ENCODE data around the gene ASXL1.
A peak's percentile ranks its signal among the peaks of the same experiment; 100 is the strongest.
"Not testable (repeated sequence)": the region's sequence is repeated elsewhere in the genome, so short reads cannot be mapped to it uniquely, and the experiment has no call there.

The ASXL1 gene

DNA sequence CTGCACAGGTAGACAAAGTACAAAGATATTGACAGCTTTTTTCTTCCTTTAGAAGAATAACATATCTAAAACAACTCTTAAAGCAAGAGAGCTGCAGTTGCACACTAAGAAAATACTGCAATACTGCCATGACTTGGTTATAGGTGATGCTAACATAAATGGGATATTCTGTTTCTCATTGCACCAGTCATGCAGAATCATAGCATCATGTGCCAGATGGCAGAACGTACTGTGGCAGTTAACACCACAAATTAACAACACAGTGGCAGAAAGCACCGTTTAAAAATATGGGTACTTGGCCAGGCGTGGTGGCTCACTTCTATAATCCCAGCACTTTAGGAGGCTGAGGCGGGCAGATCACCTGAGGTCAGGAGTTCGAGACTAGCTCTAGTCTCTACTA is 7.4 kb downstream of the ASXL1 start:
- peaks cover 21% of the 10 kb centered on the region for H3K36me3 ChIP-seq (ENCODE audit: control insufficient read depth, insufficient read depth, low read length, severe bottlenecking)
- H3K9ac ChIP-seq (ENCODE audit: low read length) = no peak overlapping the region
- peaks cover 41% of the 10 kb centered on the region for H3K4me1 ChIP-seq (ENCODE audit: control insufficient read depth, insufficient read depth, low read length)
- H3K9me3 ChIP-seq (ENCODE audit: control insufficient read depth, low read length) = no peaks in the 10 kb centered on the region
- DNase-seq (ENCODE audit: low read depth) = no peak
- H3K27me3 ChIP-seq (replicated peaks; ENCODE audit: control insufficient read depth, insufficient read depth, low read length) = no peaks in the 10 kb centered on the region
- no peak overlapping the region for H3K4me3 ChIP-seq (ENCODE audit: low read length)

DNA sequence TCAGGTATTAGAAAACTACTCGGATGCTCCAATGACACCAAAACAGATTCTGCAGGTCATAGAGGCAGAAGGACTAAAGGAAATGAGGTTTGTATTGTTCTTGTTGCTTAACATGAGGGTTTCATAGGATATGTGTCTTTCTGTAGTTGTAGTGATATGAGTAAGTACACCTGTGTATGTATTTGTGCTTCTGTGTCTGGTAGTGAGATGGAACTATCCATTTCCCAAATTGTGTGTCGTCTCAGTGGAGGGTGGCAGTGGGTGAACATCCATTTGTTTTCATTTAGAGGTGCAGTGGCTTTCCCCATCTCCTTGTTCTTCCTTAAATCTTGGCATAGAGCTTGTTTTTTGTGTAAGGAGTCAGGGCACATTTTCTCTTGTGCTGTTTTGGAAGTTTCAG is 8.2 kb downstream of the ASXL1 start:
- H3K4me3 ChIP-seq (ENCODE audit: low read length) = no peak overlapping the region
- H3K36me3 ChIP-seq (ENCODE audit: control insufficient read depth, insufficient read depth, low read length, severe bottlenecking) = peaks cover 27% of the 10 kb centered on the region
- no peaks in the 10 kb centered on the region for H3K27me3 ChIP-seq (replicated peaks; ENCODE audit: control insufficient read depth, insufficient read depth, low read length)
- no peaks in the 10 kb centered on the region for H3K9me3 ChIP-seq (ENCODE audit: control insufficient read depth, low read length)
- no peak for DNase-seq (ENCODE audit: low read depth)
- no peak overlapping the region for H3K9ac ChIP-seq (ENCODE audit: low read length)
- peaks cover 33% of the 10 kb centered on the region for H3K4me1 ChIP-seq (ENCODE audit: control insufficient read depth, insufficient read depth, low read length)

DNA sequence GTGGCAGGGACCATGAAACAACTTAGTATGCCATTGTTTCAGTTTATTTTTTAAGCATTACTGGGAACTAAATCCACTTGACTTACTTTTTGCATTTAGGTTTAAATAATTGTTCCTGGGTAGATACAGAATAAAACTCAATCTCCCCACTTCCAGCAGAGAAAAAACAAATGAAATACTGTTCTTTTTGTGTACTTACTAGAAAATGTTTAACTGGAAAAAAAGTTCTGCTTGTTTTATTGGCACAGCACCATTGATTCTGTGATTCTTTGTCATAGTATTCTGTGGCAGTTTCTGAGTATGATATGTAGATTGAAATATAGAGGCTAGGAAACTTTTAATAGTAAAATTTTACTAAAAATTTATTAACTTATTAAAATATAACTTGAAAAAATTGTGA is 10.2 kb downstream of the ASXL1 start:
- no peak for DNase-seq (ENCODE audit: low read depth)
- H3K4me3 ChIP-seq (ENCODE audit: low read length) = no peak overlapping the region
- H3K4me1 ChIP-seq (ENCODE audit: control insufficient read depth, insufficient read depth, low read length) = peaks cover 25% of the 10 kb centered on the region
- H3K9ac ChIP-seq (ENCODE audit: low read length) = no peak overlapping the region
- no peaks in the 10 kb centered on the region for H3K9me3 ChIP-seq (ENCODE audit: control insufficient read depth, low read length)
- H3K27me3 ChIP-seq (replicated peaks; ENCODE audit: control insufficient read depth, insufficient read depth, low read length) = no peaks in the 10 kb centered on the region
- peaks cover 41% of the 10 kb centered on the region for H3K36me3 ChIP-seq (ENCODE audit: control insufficient read depth, insufficient read depth, low read length, severe bottlenecking)

DNA sequence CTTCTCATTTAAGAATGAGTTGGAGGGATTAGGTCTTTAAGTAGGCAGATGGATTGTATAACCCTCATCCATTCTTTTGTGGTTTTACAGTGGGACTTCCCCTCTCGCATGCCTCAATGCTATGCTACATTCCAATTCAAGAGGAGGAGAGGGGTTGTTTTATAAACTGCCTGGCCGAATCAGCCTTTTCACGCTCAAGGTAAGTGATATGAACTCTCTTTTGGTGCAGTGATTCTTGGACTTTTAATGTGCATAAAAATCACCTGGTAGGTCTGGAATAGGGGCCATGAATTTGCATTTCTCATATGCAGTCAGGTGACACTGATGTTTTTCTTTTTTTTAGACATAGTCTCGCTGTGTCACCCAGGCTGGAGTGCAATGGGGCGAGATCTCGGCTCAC is 10.8 kb downstream of the ASXL1 start:
- no peak overlapping the region for H3K4me3 ChIP-seq (ENCODE audit: low read length)
- no peaks in the 10 kb centered on the region for H3K9me3 ChIP-seq (ENCODE audit: control insufficient read depth, low read length)
- H3K27me3 ChIP-seq (replicated peaks; ENCODE audit: control insufficient read depth, insufficient read depth, low read length) = no peaks in the 10 kb centered on the region
- peak; percentile 72 for DNase-seq (ENCODE audit: low read depth)
- H3K36me3 ChIP-seq (ENCODE audit: control insufficient read depth, insufficient read depth, low read length, severe bottlenecking) = peaks cover 43% of the 10 kb centered on the region
- H3K9ac ChIP-seq (ENCODE audit: low read length) = no peak overlapping the region
- H3K4me1 ChIP-seq (ENCODE audit: control insufficient read depth, insufficient read depth, low read length) = peaks cover 19% of the 10 kb centered on the region

DNA sequence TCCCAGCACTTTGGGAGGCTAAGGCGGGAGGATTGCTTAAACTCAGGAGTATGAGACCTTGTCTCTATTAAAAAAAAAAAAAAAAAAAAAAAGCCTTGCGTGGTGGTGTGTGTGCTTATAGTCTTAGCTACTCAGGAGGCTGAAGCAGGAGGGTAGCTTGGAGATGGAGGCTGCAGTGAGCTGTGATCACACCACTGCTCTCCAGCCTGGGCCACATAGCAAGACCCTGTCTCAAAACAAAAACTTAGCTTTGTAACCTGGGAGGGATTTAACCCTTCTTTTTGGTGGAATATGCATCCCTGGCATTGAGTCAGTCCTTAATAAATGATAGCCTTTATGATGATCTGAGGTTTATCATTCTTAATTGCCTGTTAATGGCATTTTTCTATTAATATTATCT is 12.8 kb downstream of the ASXL1 start:
- H3K27me3 ChIP-seq (replicated peaks; ENCODE audit: control insufficient read depth, insufficient read depth, low read length) = no peaks in the 10 kb centered on the region
- no peak overlapping the region for H3K9ac ChIP-seq (ENCODE audit: low read length)
- H3K36me3 ChIP-seq (ENCODE audit: control insufficient read depth, insufficient read depth, low read length, severe bottlenecking) = peaks cover 54% of the 10 kb centered on the region
- peaks cover 19% of the 10 kb centered on the region for H3K4me1 ChIP-seq (ENCODE audit: control insufficient read depth, insufficient read depth, low read length)
- H3K4me3 ChIP-seq (ENCODE audit: low read length) = no peak overlapping the region
- no peaks in the 10 kb centered on the region for H3K9me3 ChIP-seq (ENCODE audit: control insufficient read depth, low read length)
- no peak for DNase-seq (ENCODE audit: low read depth)

DNA sequence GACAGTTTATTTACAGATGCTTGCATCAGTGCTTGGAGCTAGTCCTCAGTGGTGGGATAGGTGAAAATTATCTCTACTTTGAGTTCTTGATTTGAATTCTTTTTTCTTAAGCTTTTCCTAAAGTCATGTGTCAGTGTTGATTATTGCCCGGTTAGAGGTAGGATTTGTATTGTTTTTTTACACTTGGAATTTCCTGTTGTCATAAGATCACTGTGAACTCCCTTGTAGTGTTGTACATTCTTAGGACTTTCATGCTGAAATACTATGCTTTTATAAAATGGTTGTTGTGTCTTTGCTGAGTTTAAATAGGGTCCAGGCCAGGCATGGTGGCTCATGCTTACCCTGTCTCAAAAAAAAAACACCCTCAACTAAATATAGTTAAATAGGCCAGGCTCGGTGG is 20.3 kb downstream of the ASXL1 start:
- DNase-seq (ENCODE audit: low read depth) = no peak
- Histone ChIP-seq H3K4me3 (ENCODE audit: low read length) (no peak overlapping the region), H3K9ac (ENCODE audit: low read length) (no peak overlapping the region), H3K27me3 (replicated peaks; ENCODE audit: control insufficient read depth, insufficient read depth, low read length) (no peaks in the 10 kb centered on the region), H3K4me1 (ENCODE audit: control insufficient read depth, insufficient read depth, low read length) (no peaks in the 10 kb centered on the region), H3K9me3 (ENCODE audit: control insufficient read depth, low read length) (no peaks in the 10 kb centered on the region), H3K36me3 (ENCODE audit: control insufficient read depth, insufficient read depth, low read length, severe bottlenecking) (peaks cover 29% of the 10 kb centered on the region)

DNA sequence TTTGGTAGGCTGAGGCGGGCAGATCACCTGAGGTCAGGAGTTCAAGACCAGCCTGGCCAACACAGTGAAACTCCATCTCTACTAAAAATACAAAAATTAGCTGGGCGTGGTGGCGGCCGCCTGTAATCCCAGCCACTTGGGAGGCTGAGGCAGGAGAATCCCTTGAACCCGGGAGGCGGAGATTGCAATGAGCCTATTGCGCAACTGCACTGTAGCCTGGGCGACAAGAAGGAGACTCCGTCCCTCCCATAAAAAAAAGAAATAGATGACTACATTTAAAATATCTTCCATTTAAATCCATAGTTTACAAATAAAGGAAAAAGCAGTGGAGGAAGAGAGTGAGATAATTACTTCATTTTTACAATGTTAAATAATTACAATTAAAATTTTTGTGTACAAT is 21.9 kb downstream of the ASXL1 start:
- not testable (repeated sequence) for H3K9me3 ChIP-seq (ENCODE audit: control insufficient read depth, low read length); DNase-seq (ENCODE audit: low read depth); H3K27me3 ChIP-seq (replicated peaks; ENCODE audit: control insufficient read depth, insufficient read depth, low read length); H3K4me1 ChIP-seq (ENCODE audit: control insufficient read depth, insufficient read depth, low read length); H3K4me3 ChIP-seq (ENCODE audit: low read length); H3K9ac ChIP-seq (ENCODE audit: low read length)
- H3K36me3 ChIP-seq (ENCODE audit: control insufficient read depth, insufficient read depth, low read length, severe bottlenecking) = peaks cover 18% of the 10 kb centered on the region

DNA sequence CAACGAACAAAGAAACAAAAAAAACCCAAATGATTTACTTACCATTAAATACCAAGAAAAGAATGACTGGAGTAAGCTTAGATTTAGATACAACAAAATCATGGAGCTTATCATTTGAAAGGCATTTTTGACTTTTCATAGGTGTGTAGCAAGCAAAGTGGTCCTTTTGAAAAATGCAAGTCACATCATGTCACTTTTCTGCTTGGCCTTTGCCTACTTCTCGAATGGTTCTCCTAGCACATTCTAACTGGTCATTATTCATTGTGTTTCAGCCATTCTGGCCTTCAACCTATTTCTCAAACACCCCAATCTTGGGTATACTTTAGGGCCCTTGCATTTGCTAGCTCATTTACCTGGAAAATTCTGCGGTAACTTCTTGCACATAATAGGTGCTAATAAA is 22.6 kb downstream of the ASXL1 start:
- peaks cover 17% of the 10 kb centered on the region for H3K36me3 ChIP-seq (ENCODE audit: control insufficient read depth, insufficient read depth, low read length, severe bottlenecking)
- H3K9ac ChIP-seq (ENCODE audit: low read length) = no peak overlapping the region
- peaks cover 14% of the 10 kb centered on the region for H3K4me1 ChIP-seq (ENCODE audit: control insufficient read depth, insufficient read depth, low read length)
- no peaks in the 10 kb centered on the region for H3K27me3 ChIP-seq (replicated peaks; ENCODE audit: control insufficient read depth, insufficient read depth, low read length)
- no peak overlapping the region for H3K4me3 ChIP-seq (ENCODE audit: low read length)
- no peaks in the 10 kb centered on the region for H3K9me3 ChIP-seq (ENCODE audit: control insufficient read depth, low read length)
- DNase-seq (ENCODE audit: low read depth) = no peak

DNA sequence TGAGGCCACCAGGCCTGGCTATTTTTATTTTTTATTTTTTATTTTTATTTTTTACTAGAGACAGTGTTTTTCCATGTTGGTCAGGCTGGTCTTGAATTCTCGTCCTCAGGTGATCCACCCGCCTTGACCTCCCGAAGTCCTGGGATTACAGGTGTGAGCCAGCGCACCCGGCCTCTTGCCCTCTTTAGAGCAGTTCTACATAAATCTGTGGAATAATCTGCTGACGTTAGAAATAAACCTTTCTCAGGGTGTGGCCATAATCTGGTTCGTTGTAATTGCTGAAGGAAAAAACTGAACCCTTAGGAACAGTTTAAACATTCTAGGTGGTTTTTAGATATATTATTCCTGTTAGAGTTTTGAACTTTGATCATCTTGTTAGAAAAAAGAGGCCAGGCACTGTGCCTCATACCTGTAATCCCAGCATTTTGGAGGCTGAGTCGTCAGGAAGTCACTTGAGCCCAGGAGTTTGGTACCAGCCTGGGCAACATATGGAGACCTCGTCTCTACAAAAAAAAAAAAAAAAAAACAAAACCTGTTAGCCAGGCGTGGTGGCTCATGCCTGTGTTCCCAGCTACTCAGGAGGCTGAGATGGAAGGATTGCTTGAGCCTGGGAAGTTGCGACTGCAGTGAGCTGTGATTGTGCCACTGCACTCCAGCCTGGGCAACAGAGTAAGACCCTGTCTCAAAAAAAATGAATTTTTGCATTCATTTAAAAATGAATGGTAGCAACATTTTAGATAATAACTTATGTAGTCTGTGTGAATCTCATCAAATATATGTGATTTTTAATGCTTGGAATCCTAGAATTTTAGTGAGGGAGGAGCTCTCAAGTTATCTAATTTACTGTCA is 24.2 kb downstream of the ASXL1 start:
- Histone ChIP-seq H3K4me3 (ENCODE audit: low read length) (no peak overlapping the region), H3K4me1 (ENCODE audit: control insufficient read depth, insufficient read depth, low read length) (peaks cover 27% of the 10 kb centered on the region), H3K9me3 (ENCODE audit: control insufficient read depth, low read length) (no peaks in the 10 kb centered on the region), H3K27me3 (replicated peaks; ENCODE audit: control insufficient read depth, insufficient read depth, low read length) (no peaks in the 10 kb centered on the region), H3K9ac (ENCODE audit: low read length) (no peak overlapping the region), H3K36me3 (ENCODE audit: control insufficient read depth, insufficient read depth, low read length, severe bottlenecking) (peaks cover 14% of the 10 kb centered on the region)
- no peak for DNase-seq (ENCODE audit: low read depth)

DNA sequence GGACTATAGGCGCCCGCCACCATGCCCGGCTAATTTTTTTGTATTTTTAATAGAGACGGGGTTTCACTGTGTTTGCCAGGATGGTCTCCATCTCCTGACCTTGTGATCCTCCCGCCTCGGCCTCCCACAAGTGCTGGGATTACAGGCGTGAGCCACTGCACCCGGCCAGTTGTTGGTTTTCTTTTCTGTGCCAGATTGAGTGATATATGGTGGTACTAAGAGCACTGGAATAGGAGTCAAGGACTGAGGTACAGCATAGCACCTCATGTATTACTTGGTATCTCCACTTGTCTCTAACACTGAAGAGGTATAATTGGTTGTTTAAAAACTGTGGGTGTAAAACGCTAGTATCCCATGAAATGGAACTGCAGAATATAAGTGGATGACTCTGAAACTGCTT is 25.3 kb downstream of the ASXL1 start:
- Histone ChIP-seq H3K36me3 (ENCODE audit: control insufficient read depth, insufficient read depth, low read length, severe bottlenecking) (peaks cover 14% of the 10 kb centered on the region), H3K4me1 (ENCODE audit: control insufficient read depth, insufficient read depth, low read length) (peaks cover 27% of the 10 kb centered on the region)
- H3K27me3 ChIP-seq (replicated peaks; ENCODE audit: control insufficient read depth, insufficient read depth, low read length); H3K9ac ChIP-seq (ENCODE audit: low read length); H3K4me3 ChIP-seq (ENCODE audit: low read length); DNase-seq (ENCODE audit: low read depth); H3K9me3 ChIP-seq (ENCODE audit: control insufficient read depth, low read length): not testable (repeated sequence)

DNA sequence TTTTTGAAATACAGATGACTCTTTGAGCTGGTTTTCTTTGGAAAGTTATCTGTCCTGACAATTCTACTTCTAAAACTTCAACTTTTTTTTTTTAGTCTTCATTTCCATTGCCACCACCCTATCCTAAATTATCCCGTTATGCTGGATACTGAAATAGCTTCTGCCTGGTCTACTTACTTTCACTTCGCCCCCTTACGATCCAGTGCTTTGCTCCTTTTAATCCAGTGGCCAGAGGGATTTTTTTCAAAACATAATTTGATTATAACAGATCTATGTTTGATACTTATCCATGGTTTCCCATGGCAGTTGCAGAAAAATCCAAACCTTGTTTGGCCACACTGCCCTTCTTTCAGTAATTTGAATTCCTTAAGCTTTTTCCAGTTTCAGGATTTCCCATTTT is 27.4 kb downstream of the ASXL1 start:
- Histone ChIP-seq H3K36me3 (ENCODE audit: control insufficient read depth, insufficient read depth, low read length, severe bottlenecking) (peaks cover 10% of the 10 kb centered on the region), H3K27me3 (replicated peaks; ENCODE audit: control insufficient read depth, insufficient read depth, low read length) (no peaks in the 10 kb centered on the region), H3K4me3 (ENCODE audit: low read length) (peak overlapping the region; percentile 76), H3K9ac (ENCODE audit: low read length) (peak overlapping the region; percentile 78), H3K4me1 (ENCODE audit: control insufficient read depth, insufficient read depth, low read length) (peaks cover 27% of the 10 kb centered on the region), H3K9me3 (ENCODE audit: control insufficient read depth, low read length) (no peaks in the 10 kb centered on the region)
- no peak for DNase-seq (ENCODE audit: low read depth)

DNA sequence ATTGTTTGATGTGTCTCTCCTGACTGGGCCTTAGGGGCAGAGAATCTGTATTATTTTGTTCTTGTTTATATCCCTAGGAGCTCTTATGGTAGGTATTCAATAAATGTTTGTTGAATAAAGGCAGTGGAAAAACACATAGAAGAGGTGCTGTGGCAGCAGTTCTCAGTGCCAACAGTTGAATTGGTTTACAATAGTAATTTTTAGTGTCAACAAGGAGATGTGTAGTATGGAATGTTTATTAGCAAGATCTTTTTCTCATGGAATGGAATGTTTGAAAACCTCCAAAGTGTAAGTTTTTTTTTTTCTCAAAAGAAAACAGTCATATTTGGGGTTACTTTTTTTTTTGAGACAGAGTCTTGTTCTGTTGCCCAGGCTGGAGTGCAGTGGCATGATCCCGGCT is 28.0 kb downstream of the ASXL1 start:
- H3K36me3 ChIP-seq (ENCODE audit: control insufficient read depth, insufficient read depth, low read length, severe bottlenecking) = peaks cover 10% of the 10 kb centered on the region
- DNase-seq (ENCODE audit: low read depth) = no peak
- H3K27me3 ChIP-seq (replicated peaks; ENCODE audit: control insufficient read depth, insufficient read depth, low read length) = no peaks in the 10 kb centered on the region
- peak overlapping the region; percentile 78 for H3K9ac ChIP-seq (ENCODE audit: low read length)
- no peaks in the 10 kb centered on the region for H3K9me3 ChIP-seq (ENCODE audit: control insufficient read depth, low read length)
- H3K4me1 ChIP-seq (ENCODE audit: control insufficient read depth, insufficient read depth, low read length) = peaks cover 27% of the 10 kb centered on the region
- H3K4me3 ChIP-seq (ENCODE audit: low read length) = peak overlapping the region; percentile 76
